Activated CD8-positive, alpha-beta memory T cell treated with anti-CD3 and anti-CD28 coated beads for 48 hours (primary cell): ENCODE results near the gene CDK13.
"Not testable (repeated sequence)": the region's sequence is repeated elsewhere in the genome, so short reads cannot be mapped to it uniquely, and the experiment has no call there.

Experiments used
- DNase-seq, 3 experiments: peaks; one replicate each; pipeline ENCODE4 v3.0.0-alpha.2; 2020; ENCODE audit warnings: low read depth in 2 of 3, low spot score in 2 of 3

The CDK13 gene

GRCh38 chr7:40097728-40098127 is 147.7 kb downstream of the CDK13 start:
- DNase-seq, result no peak

GRCh38 chr7:40098810-40099209 is 148.8 kb downstream of the CDK13 start:
- no peak for DNase-seq

- DNase-seq, result no peak
Measured at GRCh38 chr7:40099837-40100236, 149.8 kb downstream of the CDK13 start.

GRCh38 chr7:40101201-40101600 is 151.1 kb downstream of the CDK13 start:
- no peak for DNase-seq

- DNase-seq, result no peak
Measured at GRCh38 chr7:40102897-40103296, 152.8 kb downstream of the CDK13 start.

DNA sequence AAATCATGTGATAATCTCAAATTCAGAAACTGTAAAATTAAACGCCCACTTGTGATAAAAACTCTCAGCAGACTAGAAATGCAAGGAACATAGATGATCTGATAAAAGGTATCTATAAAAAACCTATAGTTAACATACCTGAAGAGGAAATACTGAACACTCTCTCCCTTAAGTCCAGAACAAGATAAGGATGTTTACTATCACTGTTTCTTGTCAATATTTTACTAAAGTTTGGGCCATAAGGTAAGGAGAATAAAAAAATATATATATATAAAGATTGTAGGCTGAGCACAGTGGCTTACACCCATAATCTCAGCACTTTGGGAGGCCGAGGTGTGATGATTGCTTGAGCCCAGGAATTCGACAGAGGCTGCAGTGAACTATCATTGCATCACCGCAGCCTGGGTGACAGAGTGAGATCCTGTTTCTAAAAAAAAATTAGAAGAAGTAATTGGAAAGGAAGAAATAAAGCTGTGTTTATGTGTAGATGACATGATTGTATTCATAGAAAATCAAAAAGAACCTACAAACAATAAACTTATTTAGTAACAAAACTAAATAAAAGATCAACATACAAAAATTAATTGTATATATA is 155.9 kb downstream of the CDK13 start:
- DNase-seq, result no peak

DNA sequence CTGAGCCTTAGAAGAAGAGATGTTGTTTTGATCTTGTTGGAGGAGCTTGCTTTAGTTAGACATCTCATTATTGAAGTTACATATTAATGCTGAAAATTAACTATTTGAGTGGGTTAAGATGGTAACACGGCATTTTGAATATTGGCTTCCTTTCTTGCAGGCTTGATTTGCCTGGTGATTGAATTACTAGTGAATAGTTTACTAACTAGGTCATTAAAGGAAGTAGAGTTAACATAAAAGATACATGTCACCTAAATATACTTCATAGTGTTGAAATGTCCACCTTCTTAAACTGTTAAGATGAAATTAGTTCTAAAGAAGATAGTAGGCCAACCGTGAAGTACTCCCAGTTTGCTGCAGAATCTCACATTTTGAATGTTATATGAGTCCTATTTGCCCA is 165.9 kb downstream of the CDK13 start:
- DNase-seq, result no peak

DNA sequence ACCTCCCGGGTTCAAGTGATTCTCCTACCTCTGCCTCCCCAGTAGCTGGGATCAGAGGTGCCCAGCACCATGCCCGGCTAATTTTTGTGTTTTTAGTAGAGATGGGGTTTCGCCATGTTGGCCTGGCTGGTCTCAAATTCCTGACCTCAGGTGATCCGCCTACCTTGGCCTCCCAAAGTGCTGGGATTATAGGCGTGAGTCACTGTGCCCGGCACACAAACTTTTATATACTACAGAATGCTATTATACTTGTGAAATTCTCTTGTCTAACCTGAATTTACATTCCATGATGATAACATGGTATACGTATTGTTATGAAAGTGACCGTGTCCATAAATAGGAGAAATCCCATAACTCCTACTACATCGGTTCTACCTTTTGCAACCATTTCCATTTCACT is 167.1 kb downstream of the CDK13 start:
- not testable (repeated sequence) for DNase-seq

DNA sequence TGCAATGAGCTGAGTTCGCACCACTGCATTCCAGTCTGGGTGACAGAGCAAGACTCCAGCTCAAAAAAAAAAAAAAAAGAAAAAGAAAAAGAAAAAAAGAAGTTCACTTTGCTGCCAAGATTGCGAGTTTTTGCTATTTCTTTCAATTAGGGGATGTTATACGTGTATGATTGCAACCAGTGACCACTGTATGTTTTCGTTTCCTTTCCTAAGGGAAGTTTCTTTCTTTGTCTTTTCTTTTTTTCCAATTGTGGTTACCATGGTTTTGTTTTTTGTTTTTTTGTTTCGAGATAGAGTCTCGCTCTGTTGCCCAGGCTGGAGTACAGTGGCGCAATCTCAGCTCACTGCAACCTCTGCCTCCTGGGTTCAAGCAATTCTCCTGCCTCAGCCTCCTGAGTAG is 168.1 kb downstream of the CDK13 start:
- DNase-seq, result not testable (repeated sequence)

DNA sequence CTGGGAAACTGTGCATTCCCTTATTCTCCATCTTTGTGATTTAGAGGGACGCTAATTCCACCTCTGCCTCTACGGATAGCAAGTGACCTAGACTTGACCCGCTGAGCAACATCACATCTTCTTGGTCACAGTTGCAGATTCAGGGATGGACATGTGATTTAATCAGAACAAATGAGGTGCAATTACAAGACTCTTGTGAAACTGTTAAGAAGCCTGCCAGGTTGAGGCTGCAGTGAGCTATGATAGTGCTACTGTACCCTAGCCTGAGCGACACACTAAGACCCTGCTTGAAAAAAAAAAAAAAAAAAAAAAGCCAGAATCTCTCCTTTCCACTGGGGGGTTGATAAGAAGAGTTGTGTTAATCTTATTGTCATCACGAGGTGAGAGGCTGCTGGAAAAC is 170.0 kb downstream of the CDK13 start:
- DNase-seq, result no peak

DNA sequence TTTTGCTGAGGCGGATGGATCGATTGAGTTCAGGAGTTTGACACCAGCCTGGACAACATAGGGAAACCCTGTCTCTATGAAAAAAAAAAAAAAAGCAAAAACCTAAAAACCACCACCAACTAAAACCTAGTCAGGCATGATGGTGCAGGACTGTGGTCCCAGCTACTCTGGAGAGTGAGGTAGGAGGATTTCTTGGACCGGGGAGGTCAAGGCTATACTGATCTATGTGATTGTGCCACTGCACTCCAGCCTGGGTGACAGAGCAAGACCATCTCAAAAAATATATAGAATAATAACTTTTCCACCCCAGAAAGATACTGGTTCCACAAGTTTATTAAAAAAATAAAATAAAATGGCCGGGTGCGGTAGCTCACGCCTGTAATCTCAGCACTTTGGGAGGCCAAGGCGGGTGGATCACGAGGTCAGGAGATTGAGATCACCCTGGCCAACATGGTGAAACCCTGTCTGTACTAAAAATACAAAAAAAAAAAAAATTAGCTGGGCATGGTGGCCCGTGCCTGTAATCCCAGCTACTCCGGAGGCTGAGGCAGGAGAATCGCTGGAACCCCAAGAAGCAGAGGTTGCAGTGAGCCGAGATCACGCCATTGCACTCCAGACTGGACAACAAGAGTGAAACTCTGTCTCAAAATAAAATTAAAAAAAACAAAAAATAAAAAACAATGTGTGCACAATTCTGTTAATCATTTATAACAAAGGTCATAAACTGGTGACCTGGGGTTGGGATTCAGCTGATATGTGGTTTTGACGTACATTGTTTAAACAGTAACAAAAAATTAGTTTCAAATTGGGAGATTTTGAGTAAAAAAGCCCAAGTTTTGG is 172.3 kb downstream of the CDK13 start:
- DNase-seq, result not testable (repeated sequence)

GRCh38 chr7:40122940-40123254 is 172.8 kb downstream of the CDK13 start:
- no peak for DNase-seq

DNA sequence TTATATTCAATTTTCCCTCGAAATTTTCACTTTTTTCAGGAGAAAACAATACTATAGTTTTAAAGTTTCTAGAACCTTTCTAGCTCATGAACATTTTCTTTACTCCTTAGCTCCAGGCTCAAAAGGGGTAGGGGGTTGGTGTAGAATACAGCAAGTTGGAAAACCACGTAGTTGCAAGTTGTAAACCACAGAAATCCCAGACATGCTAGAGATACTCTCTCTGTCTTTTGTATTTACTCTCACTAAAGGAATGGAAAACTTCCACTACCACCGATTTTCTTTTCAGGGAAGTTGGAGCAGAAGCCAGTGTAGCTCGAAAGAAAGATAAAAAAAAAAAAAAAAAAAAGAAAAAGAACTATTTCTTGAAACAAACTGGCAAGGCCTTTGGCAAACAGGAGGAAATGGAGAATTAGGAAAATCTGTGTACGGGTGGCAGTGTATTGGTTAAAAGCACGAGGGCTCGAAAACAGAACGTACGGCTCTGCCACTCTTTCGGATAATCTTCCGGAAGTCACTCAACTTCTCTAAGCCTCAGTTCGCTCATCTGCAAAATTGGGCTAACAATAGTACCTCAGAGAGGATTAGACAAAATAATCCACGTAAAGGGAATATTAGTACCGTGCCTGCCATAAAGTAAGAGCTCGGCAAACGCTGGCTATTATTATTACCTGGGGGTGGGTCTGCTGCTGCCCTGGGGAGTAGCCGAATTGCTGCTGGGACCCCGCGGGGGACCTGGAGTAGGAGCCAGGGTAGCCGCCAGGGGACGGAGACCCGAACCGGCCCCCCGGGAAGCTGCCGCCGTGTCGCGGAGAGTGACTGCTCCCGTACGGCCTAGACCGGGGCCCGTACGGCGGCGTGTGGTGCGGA is 183.7 kb downstream of the CDK13 start:
- no peak for DNase-seq

DNA sequence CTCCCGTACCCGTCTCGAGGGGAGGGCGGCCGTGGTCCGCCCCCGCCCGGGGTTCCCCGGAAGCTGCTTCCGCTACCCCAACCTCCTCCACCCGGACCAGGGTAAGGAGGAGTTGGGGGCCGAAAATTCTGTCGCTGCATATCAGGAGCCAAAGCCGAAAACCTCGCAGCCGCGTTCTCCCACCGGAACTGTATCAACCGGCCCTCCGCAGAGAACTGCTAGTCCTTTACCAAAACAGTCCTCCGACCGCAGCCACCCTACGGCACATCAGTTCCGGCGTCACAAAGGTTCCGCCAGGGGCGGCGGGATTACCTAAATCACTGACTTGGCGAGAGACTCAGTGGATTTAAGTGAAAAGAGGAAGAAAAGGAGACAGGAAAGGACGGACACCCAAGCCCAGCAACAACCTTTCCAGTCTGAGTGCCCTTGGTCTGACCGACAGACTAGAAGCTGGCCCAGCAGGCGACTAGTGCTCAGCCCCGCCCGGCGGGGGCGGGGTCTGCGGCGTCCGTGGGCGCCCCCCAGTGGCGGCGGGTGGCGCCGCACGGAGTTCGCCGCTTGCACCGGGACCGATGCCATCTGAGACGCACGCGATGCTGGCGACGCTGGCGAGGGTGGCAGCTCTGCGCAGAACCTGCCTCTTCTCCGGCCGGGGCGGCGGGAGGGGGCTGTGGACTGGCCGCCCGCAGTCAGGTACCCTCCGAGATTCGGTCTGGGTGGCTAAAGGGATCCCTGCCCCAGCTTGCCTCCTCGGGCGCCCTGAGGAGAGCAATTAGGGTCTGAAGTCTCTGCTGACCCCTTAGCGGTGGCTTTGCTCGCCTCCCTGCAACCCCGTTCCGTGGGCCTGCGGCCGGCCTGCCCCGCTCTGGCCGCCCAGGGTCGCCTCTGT is 184.6 kb downstream of the CDK13 start, which contains the start of the genes MPLKIP and SUGCT:
Gene MPLKIP (minus strand): TSS at position 195 of the 889 bp plus-strand sequence. CDS start 55 bp downstream, at position 140.
Gene SUGCT (plus strand): TSS at position 578 of the 889 bp plus-strand sequence.
- DNase-seq, result peak; percentile 71 to 80 (median 77)

GRCh38 chr7:40135317-40135610 is 185.2 kb downstream of the CDK13 start:
- no peak for DNase-seq

GRCh38 chr7:40137563-40137962 is 187.5 kb downstream of the CDK13 start:
- DNase-seq, result no peak

DNA sequence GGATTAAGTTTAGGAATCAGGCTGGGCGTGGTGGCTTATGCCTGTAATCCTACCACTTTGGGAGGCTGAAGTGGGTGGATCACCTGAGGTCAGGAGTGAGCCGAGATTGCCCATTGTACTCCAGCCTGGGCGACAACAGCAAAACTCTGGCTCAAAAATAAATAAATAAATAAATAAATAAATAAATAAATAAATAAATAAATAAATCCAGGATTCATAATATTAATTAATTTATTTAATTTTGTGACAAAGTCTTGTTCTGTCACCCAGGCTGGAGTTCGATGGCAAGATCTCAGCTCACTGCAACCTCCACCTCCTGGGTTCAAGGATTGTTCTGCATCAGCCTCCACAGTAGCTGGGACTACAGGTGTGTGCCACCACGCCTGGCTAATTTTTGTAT is 188.9 kb downstream of the CDK13 start:
- DNase-seq, result no peak

GRCh38 chr7:40139891-40140290 is 189.8 kb downstream of the CDK13 start:
- DNase-seq, result not testable (repeated sequence)

DNA sequence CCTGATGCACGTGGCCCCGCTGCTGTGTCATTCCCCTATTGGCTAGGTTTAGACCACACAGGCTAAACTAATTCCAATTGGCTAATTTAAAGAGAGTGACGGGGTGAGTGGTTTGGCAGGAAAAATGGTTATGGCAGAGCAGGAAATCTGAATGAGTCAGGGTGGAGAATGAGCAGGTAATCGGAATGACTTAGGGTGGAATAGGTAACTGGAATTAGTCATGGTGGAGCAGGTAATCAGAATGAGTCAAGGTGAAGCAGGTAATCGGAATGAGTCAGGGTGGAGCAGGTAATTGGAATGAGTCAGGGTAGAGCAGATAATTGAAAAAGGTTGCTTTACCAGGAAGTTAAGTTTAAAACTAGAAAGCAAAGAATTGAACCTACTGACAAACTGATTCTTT is 191.9 kb downstream of the CDK13 start:
- DNase-seq, result not testable (repeated sequence)

DNA sequence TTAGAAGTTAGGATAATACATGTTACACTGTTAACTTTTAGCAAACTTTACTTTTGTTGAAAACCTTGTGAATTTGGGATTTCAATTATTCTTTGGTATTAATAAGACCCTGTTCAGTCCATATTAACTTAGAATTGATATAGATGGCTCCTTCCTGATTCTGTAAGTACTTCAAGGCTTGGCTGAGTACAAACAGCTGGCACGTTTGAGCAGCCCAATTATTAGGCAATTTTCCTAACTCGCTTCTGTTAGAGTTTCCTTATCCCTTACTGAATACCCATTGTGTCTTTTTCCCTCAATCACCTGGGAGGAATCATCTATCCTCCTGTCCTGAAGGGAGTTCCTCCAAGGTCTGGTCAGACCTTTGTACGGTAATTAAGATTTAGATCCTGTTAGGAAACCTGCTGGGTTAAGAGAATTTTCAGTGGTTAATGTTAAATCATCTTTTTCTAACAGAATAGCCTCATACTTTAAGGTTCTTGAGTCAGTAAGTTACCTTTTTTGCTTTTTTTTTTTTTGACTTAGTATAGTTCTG is 195.6 kb downstream of the CDK13 start:
- not testable (repeated sequence) for DNase-seq
